HEK293T (cell line): Measurements from ENCODE around the gene FSIP1.

Experiments
- FOXM1 ChIP-seq: fragments of 450-650 bp; IDR thresholded peaks from 2 replicates; pipeline ENCODE4 v1.6.1; 2017; ENCODE audit warnings: mild to moderate bottlenecking, borderline replicate concordance
- HDGF ChIP-seq: fragments of 450-650 bp; IDR thresholded peaks from 2 replicates; pipeline ENCODE4 v1.6.1; 2017; ENCODE audit warnings: antibody characterized with exemption, borderline replicate concordance
- NFRKB ChIP-seq: fragments of 450-650 bp; IDR thresholded peaks from 2 replicates; pipeline ENCODE4 v1.6.1; 2016; ENCODE audit warnings: mild to moderate bottlenecking, moderate library complexity
- PKNOX1 ChIP-seq: fragments of 450-650 bp; IDR thresholded peaks from 2 replicates; pipeline ENCODE4 v1.6.1; 2016
- TARDBP ChIP-seq: fragments of 450-650 bp; IDR thresholded peaks from 2 replicates; pipeline ENCODE4 v1.6.1; 2016

- no peak for TF ChIP-seq HDGF
- no peak for TF ChIP-seq PKNOX1
- no peak for TF ChIP-seq NFRKB
- TF ChIP-seq FOXM1: no peak
- TF ChIP-seq TARDBP: no peak
Measured at GRCh38 chr15:39587731-39588530, 194.7 kb downstream of the FSIP1 start.
